IPS-18a (cell line): ENCODE results near the gene ASB10.

ENCODE experiments used
- H3K27ac ChIP-seq: one replicate; pipeline ENCODE4 v1.5.1; 2013; ENCODE audit warnings: low read length
- H3K27me3 ChIP-seq: one replicate; pipeline ENCODE4 v1.6.1; 2013; ENCODE audit warnings: mild to moderate bottlenecking, low read length; ENCODE audit not compliant: control insufficient read depth, insufficient read depth
- H3K36me3 ChIP-seq: one replicate; pipeline ENCODE4 v1.6.1; 2013; ENCODE audit warnings: low read depth, low read length; ENCODE audit not compliant: control insufficient read depth
- H3K4me1 ChIP-seq: one replicate; pipeline ENCODE4 v1.6.1; 2013; ENCODE audit warnings: low read depth, low read length; ENCODE audit not compliant: control insufficient read depth
- H3K4me3 ChIP-seq: one replicate; pipeline ENCODE4 v1.5.1; 2013; ENCODE audit warnings: low read length
- H3K9ac ChIP-seq: one replicate; pipeline ENCODE4 v1.6.1; 2013; ENCODE audit warnings: mild to moderate bottlenecking, low read length, moderate library complexity
- H3K9me3 ChIP-seq: one replicate; pipeline ENCODE4 v1.6.1; 2013; ENCODE audit warnings: low read depth, low read length; ENCODE audit not compliant: control insufficient read depth

Gene ASB10

DNA sequence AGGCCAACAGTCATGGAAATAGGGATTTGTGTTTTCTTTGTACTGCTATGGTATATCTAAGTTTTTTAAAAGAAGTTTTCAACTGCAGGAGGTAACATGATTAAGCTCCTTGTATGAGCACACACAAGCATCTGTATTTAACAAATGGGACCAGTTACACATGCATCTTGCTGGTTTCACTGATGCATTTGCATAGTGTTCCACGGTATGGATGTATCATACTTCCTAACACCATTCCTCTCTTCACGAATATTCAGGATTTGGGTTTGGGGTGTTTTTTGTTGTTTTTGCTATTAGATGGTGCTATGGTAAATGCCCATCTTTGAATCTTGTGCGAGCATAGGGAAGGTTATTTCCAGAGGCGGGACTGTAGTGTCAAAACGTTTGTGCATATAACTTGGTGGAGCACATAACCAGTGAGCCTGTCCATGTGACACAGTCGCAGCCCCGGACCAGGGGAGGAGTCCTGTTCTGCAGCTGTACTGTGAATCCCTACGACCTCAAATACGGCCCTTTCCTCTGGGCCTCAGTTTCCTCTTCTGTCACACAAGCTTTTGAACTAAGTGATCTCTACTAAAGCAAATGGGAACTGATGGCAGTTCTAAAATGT, 21.3 kb upstream of the ASB10 start:
- Histone ChIP-seq H3K9me3 (no peaks in the 10 kb centered on the region), H3K4me1 (peaks cover 5% of the 10 kb centered on the region), H3K27me3 (no peaks in the 10 kb centered on the region), H3K4me3 (no peak overlapping the region), H3K9ac (no peak overlapping the region), H3K27ac (no peak overlapping the region), H3K36me3 (peaks cover 8% of the 10 kb centered on the region)

DNA sequence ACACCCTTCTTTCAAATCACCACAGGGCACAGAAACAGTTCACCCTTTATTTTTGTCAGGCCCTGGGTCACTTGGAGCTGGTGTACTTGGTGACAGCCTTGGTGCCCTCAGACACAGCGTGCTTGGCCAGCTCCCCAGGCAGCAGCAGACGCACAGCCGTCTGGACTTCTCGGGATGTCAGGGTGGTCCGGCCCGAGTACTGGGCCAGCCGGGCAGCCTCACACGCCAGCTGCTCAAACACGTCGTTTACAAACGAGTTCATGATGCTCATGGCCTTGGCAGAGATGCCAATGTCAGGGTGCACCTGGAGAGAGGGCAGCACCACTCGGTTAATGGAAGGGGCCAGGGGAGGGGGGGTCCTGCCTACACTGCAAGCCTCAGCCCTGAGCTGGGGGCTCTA, 20.8 kb upstream of the ASB10 start:
- no peak overlapping the region for H3K27ac ChIP-seq
- H3K36me3 ChIP-seq, result peaks cover 3% of the 10 kb centered on the region
- no peaks in the 10 kb centered on the region for H3K9me3 ChIP-seq
- H3K4me1 ChIP-seq, result peaks cover 5% of the 10 kb centered on the region
- no peak overlapping the region for H3K4me3 ChIP-seq
- H3K27me3 ChIP-seq, result no peaks in the 10 kb centered on the region
- no peak overlapping the region for H3K9ac ChIP-seq

DNA sequence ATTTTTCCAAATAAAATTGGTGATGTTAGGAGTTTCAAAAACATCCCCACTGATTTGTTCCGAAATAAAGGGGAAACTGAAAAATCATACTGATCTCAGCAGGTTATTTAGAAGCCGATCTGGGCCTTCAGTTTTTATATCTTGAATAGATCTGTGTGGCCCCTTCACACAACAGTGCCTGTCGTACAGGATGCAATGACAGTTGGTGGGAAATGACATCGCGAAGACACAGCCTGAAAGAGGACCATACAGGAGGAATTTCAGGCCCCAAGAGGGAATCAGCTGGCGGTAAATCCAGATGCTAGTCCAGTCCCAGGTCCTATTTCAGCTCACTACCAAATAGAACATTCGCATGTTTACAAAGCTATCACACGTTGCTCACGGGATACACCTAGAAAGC, 20.3 kb upstream of the ASB10 start:
- no peak overlapping the region for H3K27ac ChIP-seq
- no peaks in the 10 kb centered on the region for H3K27me3 ChIP-seq
- peaks cover 5% of the 10 kb centered on the region for H3K4me1 ChIP-seq
- no peaks in the 10 kb centered on the region for H3K36me3 ChIP-seq
- no peaks in the 10 kb centered on the region for H3K9me3 ChIP-seq
- no peak overlapping the region for H3K4me3 ChIP-seq
- no peak overlapping the region for H3K9ac ChIP-seq

DNA sequence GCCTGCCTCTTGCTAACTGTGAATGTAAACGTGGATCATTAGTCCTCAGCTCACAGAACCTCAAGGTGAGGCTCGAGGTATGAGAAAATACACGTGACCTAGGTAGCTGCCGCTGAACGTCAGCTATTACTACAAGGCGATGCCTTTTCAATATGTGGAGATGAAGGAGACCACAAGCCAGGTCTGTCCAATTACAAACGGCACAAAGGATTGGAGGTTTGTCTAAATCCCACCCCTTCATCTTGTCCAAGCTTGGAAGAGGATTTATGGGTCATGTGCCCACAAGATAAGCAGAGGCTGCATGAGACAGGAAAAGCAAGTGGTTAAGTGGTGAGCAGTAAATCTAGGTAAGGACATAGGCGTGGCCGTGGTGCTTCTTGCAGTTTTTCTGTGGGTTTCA, 19.9 kb upstream of the ASB10 start:
- Histone ChIP-seq H3K4me1 (peaks cover 5% of the 10 kb centered on the region), H3K27me3 (no peaks in the 10 kb centered on the region), H3K27ac (no peak overlapping the region), H3K36me3 (no peaks in the 10 kb centered on the region), H3K9me3 (no peaks in the 10 kb centered on the region), H3K9ac (no peak overlapping the region), H3K4me3 (no peak overlapping the region)

DNA sequence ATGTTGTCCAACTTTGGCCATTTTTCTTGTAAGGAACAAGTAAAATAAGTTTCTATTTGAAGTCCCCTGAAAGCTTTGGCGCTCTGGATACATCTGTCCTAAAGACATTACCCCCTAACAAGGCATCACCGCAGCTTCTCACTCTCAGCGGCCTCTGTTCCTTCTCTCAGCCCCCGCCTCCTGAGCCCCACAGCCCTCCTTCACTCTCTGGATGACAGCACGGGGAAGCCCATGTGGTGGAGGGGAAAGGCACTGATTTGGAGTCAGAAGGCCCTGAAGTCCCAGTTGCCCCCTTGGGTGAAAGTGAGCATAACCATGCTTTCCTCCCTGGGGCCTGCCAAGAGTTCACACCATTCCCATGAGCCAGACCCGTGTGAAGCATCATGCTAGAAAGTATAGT, 18.7 kb upstream of the ASB10 start:
- H3K4me3 ChIP-seq, result no peak overlapping the region
- no peaks in the 10 kb centered on the region for H3K27me3 ChIP-seq
- H3K9me3 ChIP-seq, result no peaks in the 10 kb centered on the region
- H3K4me1 ChIP-seq, result peaks cover 3% of the 10 kb centered on the region
- H3K9ac ChIP-seq, result no peak overlapping the region
- no peaks in the 10 kb centered on the region for H3K36me3 ChIP-seq
- no peak overlapping the region for H3K27ac ChIP-seq

DNA sequence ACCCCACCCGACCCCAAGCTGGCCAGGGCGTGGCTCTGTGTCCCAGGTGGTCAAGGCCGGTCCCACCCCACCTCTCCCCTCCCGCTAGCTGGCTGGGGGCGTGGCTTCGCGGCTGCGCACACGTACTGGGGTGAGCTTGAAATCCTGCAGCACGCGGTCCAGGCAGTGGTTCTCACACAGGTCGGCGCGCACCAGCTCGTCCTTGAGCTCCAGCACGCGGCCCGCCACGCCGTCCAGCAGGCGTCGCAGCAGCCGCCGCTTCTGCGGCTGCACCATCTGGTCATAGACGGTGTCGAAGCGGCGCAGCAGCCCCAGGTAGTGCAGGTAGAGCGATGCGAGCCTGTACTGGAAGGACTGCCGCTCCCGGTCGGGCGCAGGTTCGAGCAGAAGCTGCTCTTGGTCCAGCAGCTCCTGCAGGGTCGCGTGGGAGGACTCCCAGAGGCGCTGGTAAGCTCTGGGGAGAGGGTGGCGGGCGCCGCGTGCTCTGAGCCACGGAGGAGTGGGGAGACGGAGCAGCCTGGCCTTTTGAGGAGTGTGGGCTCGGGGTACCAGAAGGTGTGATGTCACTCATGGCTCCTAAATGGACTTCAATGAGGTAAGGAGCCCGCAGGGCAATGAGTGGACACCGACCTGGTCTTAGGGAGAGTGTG, 17.5 kb upstream of the ASB10 start:
- Histone ChIP-seq H3K36me3 (no peaks in the 10 kb centered on the region), H3K9ac (no peak overlapping the region), H3K27me3 (no peaks in the 10 kb centered on the region), H3K27ac (no peak overlapping the region), H3K4me1 (no peaks in the 10 kb centered on the region), H3K9me3 (no peaks in the 10 kb centered on the region), H3K4me3 (no peak overlapping the region)

DNA sequence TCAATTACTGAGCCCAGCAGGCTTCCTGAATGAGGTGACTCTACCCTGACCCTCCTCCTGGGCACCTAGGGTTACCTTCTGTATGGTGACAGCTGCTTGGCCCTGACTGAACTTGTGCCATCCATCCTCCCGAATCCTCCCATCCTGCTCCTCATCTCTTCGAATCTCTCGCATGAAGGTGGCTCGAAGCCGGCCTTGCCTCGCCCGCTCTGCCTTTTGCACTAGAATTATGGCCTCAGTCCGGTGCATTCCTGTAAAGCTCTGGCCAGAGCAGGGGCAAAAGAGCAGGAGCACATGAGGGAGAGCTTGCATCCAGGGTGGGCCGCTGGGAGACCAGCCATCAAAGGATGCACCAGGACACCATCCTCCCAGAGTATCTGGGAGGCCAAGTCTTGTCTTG, 15.8 kb upstream of the ASB10 start:
- Histone ChIP-seq H3K27ac (no peak overlapping the region), H3K36me3 (no peaks in the 10 kb centered on the region), H3K9me3 (no peaks in the 10 kb centered on the region), H3K4me3 (no peak overlapping the region), H3K4me1 (no peaks in the 10 kb centered on the region), H3K9ac (no peak overlapping the region), H3K27me3 (no peaks in the 10 kb centered on the region)

DNA sequence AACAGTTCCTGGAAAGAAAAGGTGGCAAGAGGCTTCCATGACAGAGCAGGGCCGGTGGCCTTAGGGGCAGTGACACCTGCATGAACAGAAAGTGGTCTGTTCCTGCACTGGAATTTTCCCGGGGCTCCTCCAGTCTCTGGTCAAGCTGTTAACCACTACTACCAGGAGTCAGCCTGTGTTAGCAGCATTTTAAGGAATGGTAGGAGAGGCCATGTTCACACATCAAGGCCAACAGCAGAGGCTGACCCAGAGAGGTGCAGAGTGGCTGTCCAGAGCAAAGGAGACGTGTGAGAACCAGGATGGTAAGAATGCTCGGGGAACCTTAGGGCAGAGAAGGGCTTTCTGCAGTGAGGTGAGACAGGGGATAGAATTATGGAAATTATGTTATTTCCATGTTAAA, 14.7 kb upstream of the ASB10 start:
- H3K9me3 ChIP-seq, result no peaks in the 10 kb centered on the region
- H3K4me3 ChIP-seq, result no peak overlapping the region
- no peak overlapping the region for H3K27ac ChIP-seq
- H3K27me3 ChIP-seq, result no peaks in the 10 kb centered on the region
- no peaks in the 10 kb centered on the region for H3K36me3 ChIP-seq
- no peaks in the 10 kb centered on the region for H3K4me1 ChIP-seq
- no peak overlapping the region for H3K9ac ChIP-seq

DNA sequence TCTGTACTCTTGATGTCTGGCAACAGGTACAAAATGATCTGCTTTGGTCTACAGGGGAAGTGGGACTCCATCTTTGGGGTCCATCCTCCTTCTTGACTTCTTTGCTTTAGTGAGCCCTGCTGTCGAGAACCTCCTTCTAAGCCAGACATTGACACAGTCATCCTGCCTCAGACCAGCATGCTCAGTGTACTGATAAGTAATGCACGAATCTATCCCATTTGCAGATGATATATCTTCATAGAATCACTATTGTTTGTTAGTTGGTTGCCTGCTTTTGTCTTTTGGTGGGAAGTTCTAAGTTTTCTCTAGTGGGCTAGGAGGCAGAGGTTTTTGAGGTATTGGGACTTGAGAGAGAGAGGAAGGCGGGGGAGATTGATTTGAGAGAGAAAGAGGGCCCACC, 14.3 kb upstream of the ASB10 start:
- Histone ChIP-seq H3K9ac (no peak overlapping the region), H3K4me1 (no peaks in the 10 kb centered on the region), H3K27ac (no peak overlapping the region), H3K4me3 (no peak overlapping the region), H3K27me3 (no peaks in the 10 kb centered on the region), H3K36me3 (no peaks in the 10 kb centered on the region), H3K9me3 (no peaks in the 10 kb centered on the region)

DNA sequence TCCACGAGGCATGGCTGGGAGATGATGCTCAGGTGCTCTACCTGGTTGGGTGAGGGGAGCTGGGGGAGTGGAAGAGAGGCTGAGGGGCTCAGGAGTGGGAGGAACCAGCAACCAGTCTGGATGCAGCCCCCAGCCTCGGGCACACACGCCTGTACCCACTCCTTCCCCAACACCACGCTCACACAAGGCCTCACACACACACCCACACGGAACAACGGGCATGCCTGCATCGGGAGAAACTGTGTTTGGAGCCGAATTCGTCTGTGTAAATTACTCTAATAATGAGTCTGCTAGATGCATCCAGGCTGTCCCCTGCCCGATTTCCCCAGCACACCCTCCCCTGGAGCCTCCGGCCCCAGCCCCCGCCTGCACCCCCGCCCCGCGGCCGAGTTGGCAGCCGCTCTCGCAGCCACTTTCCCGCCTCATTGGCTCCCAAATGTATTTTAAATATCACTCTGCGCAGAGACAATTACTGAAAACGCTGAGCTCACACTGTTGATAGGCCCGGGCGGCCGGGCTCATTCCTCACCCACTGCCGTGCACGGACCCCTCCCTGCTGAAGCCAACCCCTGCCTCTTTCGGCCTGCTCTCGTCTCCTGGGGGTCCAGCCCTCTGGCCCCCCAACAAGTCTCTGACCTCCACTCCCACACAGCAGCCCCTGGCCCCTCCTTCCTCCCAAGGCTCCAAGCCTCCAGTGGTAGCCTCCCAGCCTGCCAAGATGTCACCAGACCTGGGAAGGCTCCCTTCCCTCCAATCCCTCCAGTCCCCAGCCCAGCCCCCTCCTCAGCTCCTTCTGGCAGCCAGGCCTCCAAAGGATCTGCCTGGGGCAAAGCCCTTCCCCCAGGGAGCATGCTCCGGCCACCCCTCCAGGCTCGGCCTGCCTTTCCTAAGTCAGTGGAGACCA, 12.1 kb upstream of the ASB10 start:
- no peak overlapping the region for H3K9ac ChIP-seq
- no peaks in the 10 kb centered on the region for H3K9me3 ChIP-seq
- peaks cover 4% of the 10 kb centered on the region for H3K27me3 ChIP-seq
- no peaks in the 10 kb centered on the region for H3K36me3 ChIP-seq
- H3K4me1 ChIP-seq, result no peaks in the 10 kb centered on the region
- no peak overlapping the region for H3K4me3 ChIP-seq
- no peak overlapping the region for H3K27ac ChIP-seq

DNA sequence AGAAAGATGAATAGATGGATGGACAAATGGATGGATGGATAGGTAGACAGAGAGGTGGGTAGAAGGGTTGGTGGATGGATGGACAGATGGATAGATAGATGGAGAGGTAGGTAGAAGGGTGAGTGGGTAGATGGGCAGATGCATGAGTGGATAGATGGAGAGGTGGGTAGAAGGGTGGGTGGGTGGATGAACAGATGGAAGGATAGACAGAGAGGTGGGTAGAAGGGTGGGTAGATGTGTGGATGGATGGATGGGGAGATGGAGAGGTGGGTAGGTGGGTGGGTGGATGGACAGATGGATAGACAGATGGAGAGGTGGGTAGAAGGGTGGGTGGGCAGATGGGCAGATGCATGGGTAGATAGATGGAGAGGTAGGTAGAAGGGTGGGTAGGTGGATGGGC, 10.9 kb upstream of the ASB10 start:
- Histone ChIP-seq H3K36me3 (no peaks in the 10 kb centered on the region), H3K9me3 (no peaks in the 10 kb centered on the region), H3K4me1 (no peaks in the 10 kb centered on the region), H3K27ac (no peak overlapping the region), H3K4me3 (no peak overlapping the region), H3K9ac (no peak overlapping the region), H3K27me3 (peaks cover 4% of the 10 kb centered on the region)
